GM12873 (cell line): Measurements from ENCODE around the gene EFCAB6.

Source experiments
- CTCF ChIP-seq: IDR thresholded peaks from 2 replicates; pipeline ENCODE4 v1.5.1; 2012; ENCODE audit warnings: low read depth, mild to moderate bottlenecking, moderate library complexity, low read length, control low read depth; ENCODE audit not compliant: insufficient read depth; ENCODE audit errors: missing control alignments

The EFCAB6 gene

GRCh38 chr22:43630451-43630850 is 181.7 kb downstream of the EFCAB6 start:
- no peak for TF ChIP-seq CTCF

DNA sequence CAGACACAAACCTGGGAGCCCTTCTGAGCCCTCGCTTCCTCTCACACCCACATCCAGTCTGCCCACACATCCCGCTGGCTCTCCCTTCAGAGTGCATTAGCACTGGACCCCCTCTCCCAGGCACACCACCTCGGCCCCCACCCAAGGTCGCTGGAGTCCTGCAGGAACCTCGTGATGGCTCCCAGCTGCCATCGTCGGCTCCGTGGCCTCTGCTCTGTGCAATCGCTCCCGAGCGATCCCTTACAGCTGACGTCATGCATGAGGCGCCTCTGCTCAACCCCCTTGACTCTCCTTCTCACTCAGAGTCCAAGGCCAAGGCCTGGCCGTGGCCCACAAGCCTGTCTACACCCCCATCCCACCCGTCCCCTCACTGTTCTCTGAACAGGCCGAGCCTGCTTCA is 183.9 kb downstream of the EFCAB6 start:
- no peak for TF ChIP-seq CTCF

DNA sequence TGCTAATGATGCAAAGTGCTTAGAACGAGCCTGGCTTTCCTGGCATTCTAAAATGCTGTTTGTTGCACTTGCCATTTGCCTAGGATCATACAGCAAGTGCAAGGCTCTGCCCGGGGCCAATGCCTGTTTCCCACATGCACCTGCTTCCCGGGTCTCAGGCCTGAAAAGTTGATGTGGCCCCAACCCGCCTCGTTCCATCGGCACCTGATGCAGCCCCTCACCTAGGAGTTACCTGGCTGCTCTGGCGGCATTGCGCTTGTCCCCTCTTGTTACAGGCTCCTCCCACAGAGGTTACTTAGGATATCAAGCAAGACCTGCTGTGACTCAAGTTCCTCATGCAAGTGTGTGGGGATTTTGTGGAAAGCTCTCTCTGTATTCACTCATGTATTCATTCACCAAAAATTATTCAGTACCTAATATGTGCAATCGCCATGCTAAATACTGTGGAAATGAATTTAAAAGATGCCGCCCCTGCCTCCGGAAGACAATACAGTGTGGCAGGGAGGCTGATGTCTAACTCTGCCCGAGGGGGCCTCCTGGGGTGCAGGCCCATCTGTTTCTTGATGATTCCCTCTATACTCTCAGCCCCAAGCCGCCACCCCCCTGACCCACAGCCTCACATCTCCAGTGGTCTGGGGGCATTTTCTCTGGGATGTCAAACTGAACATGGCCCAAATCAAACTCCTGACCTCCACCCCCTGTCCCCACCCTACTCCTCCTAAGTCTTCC is 184.5 kb downstream of the EFCAB6 start:
- TF ChIP-seq CTCF, result no peak

- TF ChIP-seq CTCF, result no peak
Measured at GRCh38 chr22:43625242-43625641, 186.9 kb downstream of the EFCAB6 start.

DNA sequence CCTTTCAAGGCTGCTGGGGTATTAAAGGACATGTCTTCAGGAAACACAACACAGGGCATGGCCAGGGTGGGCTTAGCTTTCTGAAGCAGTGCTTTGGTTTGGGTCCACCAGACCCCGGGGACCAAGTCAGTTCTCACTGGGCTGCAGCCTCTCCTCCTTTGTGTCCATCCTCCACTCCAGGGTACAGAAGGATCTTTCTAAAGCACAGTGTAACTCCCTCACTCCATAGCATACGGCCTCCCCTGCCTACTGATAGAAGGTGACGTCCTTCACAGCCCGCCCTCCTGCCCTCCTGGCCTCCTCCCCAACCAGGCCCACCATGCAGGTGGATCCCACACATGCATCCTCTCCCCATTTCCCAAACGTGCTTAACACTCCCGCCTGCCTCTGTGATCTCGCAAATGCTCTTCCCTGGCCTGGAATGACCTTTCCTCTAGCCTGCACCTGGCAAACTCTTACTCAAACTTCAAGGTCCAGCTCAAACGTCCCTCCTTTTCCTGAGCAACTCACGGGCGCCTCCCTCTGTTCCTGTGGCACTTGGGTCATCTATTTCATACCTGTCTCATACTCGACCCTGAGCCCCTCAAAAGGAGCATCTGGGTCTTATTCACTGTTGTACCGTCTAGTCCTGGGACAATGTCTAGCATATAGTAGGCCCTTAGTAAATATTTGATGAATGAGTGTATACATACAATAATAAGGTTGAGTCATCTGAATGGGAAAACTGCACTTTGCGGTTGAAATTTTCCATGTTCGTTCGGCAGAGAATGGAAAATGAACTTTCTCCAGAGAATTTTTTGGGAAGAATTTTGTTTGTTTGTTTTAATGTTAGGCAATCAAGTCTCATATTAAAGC is 187.7 kb downstream of the EFCAB6 start:
- TF ChIP-seq CTCF, result no peak

GRCh38 chr22:43622886-43623285 is 189.2 kb downstream of the EFCAB6 start:
- no peak for TF ChIP-seq CTCF

- no peak for TF ChIP-seq CTCF
Measured at GRCh38 chr22:43620197-43620596, 191.9 kb downstream of the EFCAB6 start.
